Astrocyte of the cerebellum (primary cell): ENCODE data around the gene SHISAL1.

Source experiments
- DNase-seq: peaks from one replicate; pipeline ENCODE4 v3.0.0-alpha.2; 2011; ENCODE audit warnings: low read depth
- H3K4me3 ChIP-seq: 2 replicates; pipeline ENCODE4 v1.5.1; 2011; ENCODE audit warnings: mild to moderate bottlenecking, low read depth, low read length, moderate library complexity
- in situ Hi-C: cut with HindIII; loops from 2 replicates; pipeline ENCODE4 v1.10.0; 2017; ENCODE audit warnings: low sequenced_read_pairs
- TF ChIP-seq, protein P1 (sequence below): IDR thresholded peaks from 2 replicates; pipeline ENCODE4 v1.5.1; 2012; ENCODE audit warnings: low read length, low read depth, moderate library complexity, mild to moderate bottlenecking; ENCODE audit errors: missing control alignments

SHISAL1 gene

DNA sequence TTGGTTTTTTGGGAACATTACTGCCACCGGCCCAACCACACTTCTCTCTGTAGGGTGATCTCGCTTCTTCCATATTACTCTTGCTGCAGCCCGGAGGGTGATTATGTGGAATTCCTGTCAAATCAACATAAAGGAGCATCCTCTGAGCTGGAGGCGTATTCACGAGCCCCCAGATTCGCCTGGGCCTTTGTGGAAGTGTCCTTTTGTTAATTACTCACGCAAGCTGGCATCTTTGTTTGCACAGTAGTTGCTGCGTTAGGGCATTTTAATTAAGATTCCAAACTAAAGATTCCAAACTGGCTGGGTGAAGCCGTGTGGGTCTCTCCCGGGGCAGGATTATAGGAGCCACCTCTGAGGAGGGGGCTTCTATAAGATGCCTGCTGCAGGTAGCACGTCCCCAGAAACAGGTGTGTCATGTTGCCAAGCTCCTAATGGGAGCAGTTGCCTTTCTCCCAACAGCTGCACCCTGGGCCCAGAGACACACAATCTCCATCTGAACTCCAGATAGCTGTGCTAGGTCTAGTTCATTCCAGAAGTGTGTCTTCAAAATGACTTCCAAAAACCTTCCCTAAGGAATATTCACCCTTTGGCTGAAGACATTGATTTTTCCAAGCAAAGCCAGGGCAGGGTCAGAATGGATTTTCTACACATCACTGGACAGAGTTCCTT lies 40.9 kb downstream of the SHISAL1 start:
- H3K4me3 ChIP-seq, result no peak overlapping the region
- TF ChIP-seq, protein P1, sequence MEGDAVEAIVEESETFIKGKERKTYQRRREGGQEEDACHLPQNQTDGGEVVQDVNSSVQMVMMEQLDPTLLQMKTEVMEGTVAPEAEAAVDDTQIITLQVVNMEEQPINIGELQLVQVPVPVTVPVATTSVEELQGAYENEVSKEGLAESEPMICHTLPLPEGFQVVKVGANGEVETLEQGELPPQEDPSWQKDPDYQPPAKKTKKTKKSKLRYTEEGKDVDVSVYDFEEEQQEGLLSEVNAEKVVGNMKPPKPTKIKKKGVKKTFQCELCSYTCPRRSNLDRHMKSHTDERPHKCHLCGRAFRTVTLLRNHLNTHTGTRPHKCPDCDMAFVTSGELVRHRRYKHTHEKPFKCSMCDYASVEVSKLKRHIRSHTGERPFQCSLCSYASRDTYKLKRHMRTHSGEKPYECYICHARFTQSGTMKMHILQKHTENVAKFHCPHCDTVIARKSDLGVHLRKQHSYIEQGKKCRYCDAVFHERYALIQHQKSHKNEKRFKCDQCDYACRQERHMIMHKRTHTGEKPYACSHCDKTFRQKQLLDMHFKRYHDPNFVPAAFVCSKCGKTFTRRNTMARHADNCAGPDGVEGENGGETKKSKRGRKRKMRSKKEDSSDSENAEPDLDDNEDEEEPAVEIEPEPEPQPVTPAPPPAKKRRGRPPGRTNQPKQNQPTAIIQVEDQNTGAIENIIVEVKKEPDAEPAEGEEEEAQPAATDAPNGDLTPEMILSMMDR, result no peak
- in situ Hi-C loops, result no loop called here
- no peak for DNase-seq

DNA sequence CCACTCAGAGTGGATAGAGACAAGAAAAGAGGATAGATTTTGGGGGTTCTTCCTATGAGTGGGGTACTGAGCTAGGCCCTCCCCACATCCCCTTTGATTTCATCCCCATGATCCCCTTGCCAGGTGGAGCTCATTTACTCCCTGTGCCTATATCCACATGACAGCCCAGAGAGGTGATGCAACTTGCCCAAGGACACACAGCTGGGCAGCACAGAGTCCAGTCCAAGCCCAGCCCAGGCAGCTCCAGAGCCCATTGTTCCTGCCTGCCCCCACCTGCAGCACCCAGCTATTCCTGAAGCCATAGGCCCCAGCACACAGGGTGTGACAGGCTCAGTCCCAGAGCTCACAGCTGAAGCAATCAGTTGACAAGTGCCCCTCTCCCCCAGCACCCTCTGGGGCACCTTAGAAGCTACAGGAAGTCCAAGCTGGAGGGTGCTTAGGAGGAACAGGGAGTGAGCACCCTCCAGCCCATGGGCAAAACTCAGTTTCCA lies 41.7 kb downstream of the SHISAL1 start:
- no peak overlapping the region for H3K4me3 ChIP-seq
- TF ChIP-seq, protein P1, result no peak
- in situ Hi-C loops, result no loop called here
- no peak for DNase-seq

DNA sequence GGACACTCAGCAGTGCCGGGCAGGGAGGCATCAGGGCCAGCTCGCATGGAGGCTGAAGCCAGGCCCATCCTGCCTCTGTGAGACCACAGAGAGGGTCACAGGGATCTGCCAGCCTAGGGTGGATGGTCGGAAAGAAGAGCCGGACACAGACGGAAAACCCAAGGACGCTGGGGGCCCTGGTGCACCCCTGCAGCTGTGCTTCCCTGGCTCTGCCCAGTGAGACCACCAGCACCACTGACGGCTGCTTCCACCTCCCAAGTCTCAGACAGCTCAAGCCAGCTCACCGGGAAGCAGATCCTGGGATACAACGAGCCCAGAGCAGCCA lies 42.2 kb downstream of the SHISAL1 start:
- TF ChIP-seq, protein P1, result no peak
- no peak overlapping the region for H3K4me3 ChIP-seq
- DNase-seq, result no peak
- in situ Hi-C loops, result no loop called here

DNA sequence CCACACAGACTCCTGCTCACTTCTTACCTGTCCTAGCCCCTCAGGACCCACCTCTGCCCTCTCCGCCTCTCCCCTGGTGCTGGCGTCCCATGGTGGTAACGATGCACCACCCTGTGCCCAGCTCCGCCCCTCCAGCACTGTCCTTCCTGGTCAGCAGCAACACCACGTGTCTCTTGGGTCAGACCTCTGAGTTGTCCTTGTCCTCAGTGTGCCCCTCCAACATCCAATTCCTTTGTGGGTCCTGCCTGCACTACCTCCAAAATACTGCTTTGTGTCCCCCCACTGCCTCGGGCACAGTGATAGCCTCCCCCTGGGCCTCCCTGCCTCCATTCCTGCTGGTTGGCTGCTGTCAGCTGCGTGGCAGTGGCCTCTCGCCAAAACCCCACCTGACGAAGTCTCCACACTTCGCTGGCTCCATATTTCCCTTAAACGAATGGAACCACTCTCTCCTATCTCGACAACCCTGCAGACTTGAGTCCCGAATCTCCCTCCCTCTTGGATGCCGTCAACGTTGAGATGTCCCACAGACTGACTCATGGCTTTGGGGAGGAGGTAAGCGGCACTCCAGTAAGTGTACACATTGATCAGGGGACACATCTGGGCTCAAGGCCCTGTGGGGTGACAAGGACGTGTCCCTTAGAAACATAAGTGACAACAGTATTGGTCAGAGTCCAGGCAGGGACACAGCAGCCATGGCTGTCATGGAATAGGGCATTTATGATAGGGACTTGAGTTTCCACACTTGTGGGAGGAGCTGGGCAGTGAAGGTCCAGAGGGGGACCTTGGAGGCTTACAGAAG lies 42.8 kb downstream of the SHISAL1 start:
- TF ChIP-seq, protein P1, result no peak
- in situ Hi-C loops, result no loop called here
- H3K4me3 ChIP-seq, result no peak overlapping the region
- DNase-seq, result no peak

DNA sequence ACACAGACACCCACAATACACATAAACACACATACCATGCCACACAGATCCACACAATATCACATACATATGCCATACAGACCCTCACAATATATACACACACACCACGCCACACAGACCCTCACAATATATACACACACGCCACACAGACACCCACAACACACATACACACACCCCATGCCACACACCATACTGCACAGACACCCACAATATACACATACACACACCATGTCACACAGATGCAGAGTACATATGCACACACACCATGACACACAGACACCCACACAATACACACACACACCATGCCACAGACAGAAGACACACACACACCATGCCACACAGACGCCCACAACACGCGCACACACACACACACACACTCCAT lies 43.6 kb downstream of the SHISAL1 start:
- in situ Hi-C loops, result no loop called here
- DNase-seq, result no peak
- TF ChIP-seq, protein P1, result no peak
- no peak overlapping the region for H3K4me3 ChIP-seq

DNA sequence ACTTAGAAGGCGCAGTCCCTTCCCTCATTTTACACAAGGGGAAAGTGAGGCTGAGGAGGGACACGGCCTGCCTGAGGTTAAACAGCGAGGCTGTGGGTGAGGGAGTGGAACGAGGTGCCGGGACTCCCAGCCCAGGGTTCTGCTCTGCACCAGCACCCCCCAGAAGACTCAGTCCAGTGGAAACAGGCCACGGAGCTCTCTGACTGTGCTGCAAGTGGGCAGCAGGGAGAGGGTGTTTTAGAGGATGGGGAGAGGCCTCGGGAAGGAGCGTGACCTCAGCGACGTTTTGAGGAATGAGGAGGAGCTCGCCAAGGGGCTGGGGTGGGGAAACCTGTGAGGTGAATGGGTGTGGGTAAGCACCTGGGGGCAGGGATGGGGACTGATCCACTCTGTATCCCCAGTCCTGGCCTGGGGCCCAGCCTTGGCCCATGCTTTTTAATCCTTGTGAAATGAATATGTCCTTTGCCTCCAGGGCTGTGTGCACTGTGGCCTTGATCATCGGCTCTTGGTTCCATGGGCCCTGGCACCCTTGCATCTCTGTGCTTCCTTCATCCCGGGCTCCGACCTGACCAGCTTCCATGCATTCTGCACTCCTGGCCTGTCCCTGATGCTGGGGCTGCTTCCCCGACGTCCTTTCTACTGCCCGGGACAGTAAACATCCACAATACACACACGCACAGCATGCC lies 44.2 kb downstream of the SHISAL1 start:
- in situ Hi-C loops, result no loop called here
- no peak for DNase-seq
- no peak overlapping the region for H3K4me3 ChIP-seq
- TF ChIP-seq, protein P1, result no peak
